Caco-2 (cell line): ENCODE data around the gene MTCH2. TPM values are rescaled to one million over a fixed set of nuclear protein-coding genes. Genes with fewer than 3 reads are reported as not detected.

ENCODE experiments used
- BruUV-seq: library from RNA; stranded (reverse); fragments of 400-500 nt; replicated peaks from 2 replicates; lab custom pipeline; 2021; lab: Mats Ljungman, UMichigan
- CTCF ChIA-PET: fragments of 300-600 bp; sonication (Branson Sonifier 250); formaldehyde crosslinking; loops from one replicate; lab custom pipeline; 2022; ENCODE audit warnings: antibody characterized with exemption; lab: Charles Lee
- POLR2A ChIA-PET: fragments of 300-600 bp; sonication (Branson Sonifier 250); formaldehyde crosslinking; loops from one replicate; lab custom pipeline; 2022; ENCODE audit warnings: antibody characterized with exemption; lab: Charles Lee
- DNase-seq, 2 experiments: peaks; one replicate each; pipeline versions ENCODE4 v3.0.0 to v3.0.0-alpha.2; 2020 to 2022
- H3K27me3 ChIP-seq: replicated peaks from 2 replicates; pipeline ENCODE4 v1.6.0; 2011; ENCODE audit warnings: low read length; ENCODE audit not compliant: control insufficient read depth, insufficient read depth
- H3K36me3 ChIP-seq: 2 replicates; pipeline ENCODE4 v1.5.1; 2011; ENCODE audit warnings: low read length; ENCODE audit not compliant: control insufficient read depth, insufficient read depth
- H3K4me1 ChIP-seq: fragments of 250-450 bp; sonication (Bioruptor Pico); 2 replicates; pipeline ENCODE4 v1.5.1; 2020; ENCODE audit warnings: mild to moderate bottlenecking
- H3K4me3 ChIP-seq: 2 replicates; pipeline ENCODE4 v1.5.1; 2011; ENCODE audit warnings: low read depth, mild to moderate bottlenecking, control low read depth, low read length
- H3K9me3 ChIP-seq: fragments of 250-450 bp; sonication (Bioruptor Pico); 2 replicates; pipeline ENCODE4 v1.5.1; 2020; ENCODE audit warnings: mild to moderate bottlenecking, moderate library complexity
- H3K27ac Mint-ChIP-seq: one replicate; pipeline ENCODE4 v1.8.0; 2022; ENCODE audit warnings: mixed read lengths; ENCODE audit not compliant: unreplicated experiment
- H3K27me3 Mint-ChIP-seq: one replicate; pipeline ENCODE4 v1.8.0; 2022; ENCODE audit warnings: mixed read lengths; ENCODE audit not compliant: insufficient read depth, unreplicated experiment
- H3K36me3 Mint-ChIP-seq: one replicate; pipeline ENCODE4 v1.8.0; 2022; ENCODE audit warnings: mild to moderate bottlenecking, mixed read lengths; ENCODE audit not compliant: insufficient read depth, unreplicated experiment
- H3K4me1 Mint-ChIP-seq: one replicate; pipeline ENCODE4 v1.8.0; 2022; ENCODE audit warnings: low read depth, mixed read lengths; ENCODE audit not compliant: unreplicated experiment
- H3K4me3 Mint-ChIP-seq: one replicate; pipeline ENCODE4 v1.8.0; 2022; ENCODE audit warnings: mild to moderate bottlenecking, moderate library complexity, mixed read lengths; ENCODE audit not compliant: unreplicated experiment
- H3K9me3 Mint-ChIP-seq: one replicate; pipeline ENCODE4 v1.8.0; 2022; ENCODE audit warnings: mixed read lengths; ENCODE audit not compliant: unreplicated experiment
- intact Hi-C: fragments of 100-400 bp; cut with micrococcal nuclease; formaldehyde crosslinking; loops from one replicate; pipeline ENCODE4 v1.10.0; 2022; ENCODE audit not compliant: unreplicated experiment
- total RNA-seq: library from RNA; stranded (reverse); gene quantifications from 2 replicates; pipeline ENCODE4 v1.2.3, GENCODE V29; 2022
- TF ChIP-seq, protein P1 (sequence below), 2 experiments: fragments of 200-600 bp in 1 of 2; IDR thresholded peaks; 1 replicate in 1 of 2; 2 replicates in 1 of 2; pipeline versions ENCODE4 v1.5.1 to v1.8.0; 2011 to 2022; ENCODE audit warnings: antibody characterized with exemption in 1 of 2, control low read depth in 1 of 2, inconsistent platforms in 1 of 2, low read depth in 1 of 2, low read length in 1 of 2, mild to moderate bottlenecking in 1 of 2, moderate library complexity in 1 of 2; ENCODE audit not compliant: insufficient read depth in 1 of 2, severe bottlenecking in 1 of 2, unreplicated experiment in 1 of 2

The MTCH2 gene
- total RNA-seq, 1 experiment from 2014 or later, result 167 TPM

GRCh38 chr11:47573321-47573720 lies 69.0 kb downstream of the MTCH2 start:
- Mint-ChIP-seq H3K4me3 (no peak overlapping the region), H3K36me3 (peaks cover 77% of the 10 kb centered on the region), H3K9me3 (no peaks in the 10 kb centered on the region), H3K27me3 (no peaks in the 10 kb centered on the region), H3K4me1 (no peaks in the 10 kb centered on the region), H3K27ac (no peak overlapping the region)
- ChIA-PET CTCF (no interaction called here), POLR2A (interaction anchor here (1.1 to 1.2 kb wide), 2 partner anchors 8 to 20 kb away, joined by 4 read pairs; partner anchors contain the start of genes CELF1 and PTPMT1)
- no peak for DNase-seq
- TF ChIP-seq, protein P1, sequence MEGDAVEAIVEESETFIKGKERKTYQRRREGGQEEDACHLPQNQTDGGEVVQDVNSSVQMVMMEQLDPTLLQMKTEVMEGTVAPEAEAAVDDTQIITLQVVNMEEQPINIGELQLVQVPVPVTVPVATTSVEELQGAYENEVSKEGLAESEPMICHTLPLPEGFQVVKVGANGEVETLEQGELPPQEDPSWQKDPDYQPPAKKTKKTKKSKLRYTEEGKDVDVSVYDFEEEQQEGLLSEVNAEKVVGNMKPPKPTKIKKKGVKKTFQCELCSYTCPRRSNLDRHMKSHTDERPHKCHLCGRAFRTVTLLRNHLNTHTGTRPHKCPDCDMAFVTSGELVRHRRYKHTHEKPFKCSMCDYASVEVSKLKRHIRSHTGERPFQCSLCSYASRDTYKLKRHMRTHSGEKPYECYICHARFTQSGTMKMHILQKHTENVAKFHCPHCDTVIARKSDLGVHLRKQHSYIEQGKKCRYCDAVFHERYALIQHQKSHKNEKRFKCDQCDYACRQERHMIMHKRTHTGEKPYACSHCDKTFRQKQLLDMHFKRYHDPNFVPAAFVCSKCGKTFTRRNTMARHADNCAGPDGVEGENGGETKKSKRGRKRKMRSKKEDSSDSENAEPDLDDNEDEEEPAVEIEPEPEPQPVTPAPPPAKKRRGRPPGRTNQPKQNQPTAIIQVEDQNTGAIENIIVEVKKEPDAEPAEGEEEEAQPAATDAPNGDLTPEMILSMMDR (IDR thresholded peaks at IDR 0.05; ENCODE audit: insufficient read depth in 1 of 2, low read depth in 1 of 2, low read length in 1 of 2, severe bottlenecking in 1 of 2, unreplicated experiment in 1 of 2), result no peak
- H3K4me3 ChIP-seq, result no peak overlapping the region
- BruUV-seq, result no TSS peak
- intact Hi-C loops, result no loop called here
- peaks cover 5% of the 10 kb centered on the region; the same call in 1 of the 2 replicates for H3K4me1 ChIP-seq
- no peaks in the 10 kb centered on the region for H3K27me3 ChIP-seq
- no peaks in the 10 kb centered on the region for H3K9me3 ChIP-seq
- peaks cover 2% of the 10 kb centered on the region for H3K36me3 ChIP-seq

GRCh38 chr11:47572715-47573255 lies 69.6 kb downstream of the MTCH2 start:
- Mint-ChIP-seq H3K9me3 (no peaks in the 10 kb centered on the region), H3K27ac (no peak overlapping the region), H3K36me3 (peaks cover 77% of the 10 kb centered on the region), H3K27me3 (no peaks in the 10 kb centered on the region), H3K4me1 (no peaks in the 10 kb centered on the region), H3K4me3 (no peak overlapping the region)
- H3K27me3 ChIP-seq, result no peaks in the 10 kb centered on the region
- DNase-seq, result no peak
- intact Hi-C loops, result no loop called here
- H3K9me3 ChIP-seq, result no peaks in the 10 kb centered on the region
- peaks cover 3% of the 10 kb centered on the region; the same call in 1 of the 2 replicates for H3K4me1 ChIP-seq
- ChIA-PET CTCF (no interaction called here), POLR2A (no interaction called here)
- TF ChIP-seq, protein P1 (IDR thresholded peaks at IDR 0.05; ENCODE audit: insufficient read depth in 1 of 2, low read depth in 1 of 2, low read length in 1 of 2, severe bottlenecking in 1 of 2, unreplicated experiment in 1 of 2), result no peak
- BruUV-seq, result no TSS peak
- no peak overlapping the region for H3K4me3 ChIP-seq
- peaks cover 2% of the 10 kb centered on the region for H3K36me3 ChIP-seq

GRCh38 chr11:47571895-47572294 lies 70.5 kb downstream of the MTCH2 start:
- H3K4me1 ChIP-seq, result no peaks in the 10 kb centered on the region

More at GRCh38 chr11:47571895-47572294, 70.5 kb downstream of the MTCH2 start:
- H3K4me3 ChIP-seq, result no peak overlapping the region
- no peak for DNase-seq
- H3K36me3 ChIP-seq, result peaks cover 2% of the 10 kb centered on the region
- Mint-ChIP-seq H3K9me3 (no peaks in the 10 kb centered on the region), H3K27me3 (no peaks in the 10 kb centered on the region), H3K4me3 (no peak overlapping the region), H3K36me3 (peaks cover 70% of the 10 kb centered on the region), H3K4me1 (no peaks in the 10 kb centered on the region), H3K27ac (no peak overlapping the region)
- TF ChIP-seq, protein P1 (IDR thresholded peaks at IDR 0.05; ENCODE audit: insufficient read depth in 1 of 2, low read depth in 1 of 2, low read length in 1 of 2, severe bottlenecking in 1 of 2, unreplicated experiment in 1 of 2), result no peak
- H3K27me3 ChIP-seq, result no peaks in the 10 kb centered on the region
- no TSS peak for BruUV-seq
- CTCF ChIA-PET, result no interaction called here
- POLR2A ChIA-PET, result interaction anchor here (0.6 kb wide), 1 partner anchor 110 kb away, joined by 3 read pairs; no protein-coding TSS in a partner anchor
- no peaks in the 10 kb centered on the region for H3K9me3 ChIP-seq
- intact Hi-C loops, result no loop called here
